K562 (cell line): ENCODE results near the gene RPEL1. TPM values are rescaled to one million over a fixed set of nuclear protein-coding genes. Genes with fewer than 3 reads are reported as not detected.

Source experiments
- ATAC-seq: fragments of 200-7000 bp; cut with Tn5 transposase; 3 replicates; pipeline ENCODE4 v1.9.1; 2020; ENCODE audit warnings: moderate library complexity
- BruUV-seq: library from RNA; stranded (reverse); fragments of 400-500 nt; replicated peaks from 2 replicates; lab custom pipeline; 2021; lab: Mats Ljungman, UMichigan
- CTCF ChIA-PET: fragments of 300-600 bp; formaldehyde crosslinking; extraction: SDS; loops from one replicate; lab custom pipeline; 2021; ENCODE audit warnings: low intra/inter-chr PET ratio; lab: Yijun Ruan, JAX
- POLR2A ChIA-PET: fragments of 300-600, 350-650 bp; sonication (Branson Sonifier 250); formaldehyde crosslinking; extraction: SDS; loops from one replicate; lab custom pipeline; 2021; ENCODE audit warnings: antibody characterized with exemption, inconsistent platforms; lab: Yijun Ruan, JAX
- DNase-seq, 4 experiments: peaks; one replicate each; pipeline versions ENCODE4 v3.0.0 to v3.0.0-alpha.2; 2011 to 2018; ENCODE audit warnings: low spot score in 3 of 4, mixed read lengths in 3 of 4; ENCODE audit errors: extremely low read depth in 1 of 4
- FAIRE-seq: peaks from 2 replicates; lab custom pipeline; 2011; peaks lifted over from hg19 to GRCh38; lab: Jason Lieb, UNC
- H2AFZ ChIP-seq: 2 replicates; pipeline ENCODE4 v1.6.0; 2011; ENCODE audit warnings: low read depth, low read length, control low read depth, inconsistent platforms
- H3K27ac ChIP-seq: fragments of 200-600 bp; 3 replicates; pipeline ENCODE4 v1.8.0; 2011; ENCODE audit warnings: low read depth, mild to moderate bottlenecking, control low read depth, inconsistent platforms, low read length, moderate library complexity, mixed read lengths; ENCODE audit errors: extremely low read depth
- H3K27me3 ChIP-seq, 2 experiments: fragments of 300-600 bp in 1 of 2; 2 replicates in 1 of 2; 3 replicates in 1 of 2; pipeline versions ENCODE4 v1.6.0 to v1.8.0; 2011; ENCODE audit warnings: inconsistent platforms in 2 of 2, low read length in 2 of 2, mild to moderate bottlenecking in 1 of 2, mixed read lengths in 1 of 2, moderate library complexity in 1 of 2; ENCODE audit not compliant: control insufficient read depth in 2 of 2, insufficient read depth in 2 of 2
- H3K36me3 ChIP-seq: fragments of 300-600 bp; 3 replicates; pipeline ENCODE4 v1.8.0; 2011; ENCODE audit warnings: mild to moderate bottlenecking, low read length, inconsistent platforms; ENCODE audit not compliant: control insufficient read depth, insufficient read depth
- H3K4me1 ChIP-seq, 2 experiments: fragments of 200-600 bp in 1 of 2; replicated peaks in 1 of 2; 2 replicates in 1 of 2; 3 replicates in 1 of 2; pipeline versions ENCODE4 v1.5.1 to v1.8.0; 2011; ENCODE audit warnings: inconsistent platforms in 2 of 2, low read length in 2 of 2, mild to moderate bottlenecking in 1 of 2, mixed read lengths in 1 of 2, moderate library complexity in 1 of 2; ENCODE audit not compliant: control insufficient read depth in 2 of 2, insufficient read depth in 2 of 2
- H3K4me2 ChIP-seq: 2 replicates; pipeline ENCODE4 v1.6.1; 2011; ENCODE audit warnings: low read length, control low read depth, inconsistent platforms, mixed read lengths; ENCODE audit not compliant: insufficient read depth
- H3K4me3 ChIP-seq: fragments of 200-600 bp; sonication (generic), shearing (Covaris generic); 2 replicates; pipeline ENCODE4 v1.5.1; 2016; ENCODE audit warnings: control low read depth, inconsistent platforms
- H3K79me2 ChIP-seq: fragments of 200-600 bp; 3 replicates; pipeline ENCODE4 v1.8.0; 2011; ENCODE audit warnings: low read length, inconsistent platforms; ENCODE audit not compliant: control insufficient read depth, insufficient read depth
- H3K9ac ChIP-seq, 2 experiments: 2 replicates each; pipeline versions ENCODE4 v1.6.0 to v1.6.1; 2011; ENCODE audit warnings: low read depth in 2 of 2, low read length in 2 of 2, control low read depth in 1 of 2, inconsistent platforms in 1 of 2, mild to moderate bottlenecking in 1 of 2, mixed read lengths in 1 of 2; ENCODE audit not compliant: insufficient read depth in 1 of 2
- H3K9me1 ChIP-seq: one replicate; pipeline ENCODE4 v1.6.0; 2011; ENCODE audit warnings: inconsistent platforms, mild to moderate bottlenecking, low read length, moderate library complexity; ENCODE audit not compliant: control insufficient read depth, insufficient read depth
- H3K9me3 ChIP-seq: replicated peaks from 2 replicates; pipeline ENCODE4 v1.5.1; 2011; ENCODE audit warnings: low read depth, low read length, inconsistent platforms; ENCODE audit not compliant: control insufficient read depth, insufficient read depth
- H4K20me1 ChIP-seq: replicated peaks from 2 replicates; pipeline ENCODE4 v1.6.1; 2011; ENCODE audit warnings: low read length, inconsistent platforms, mixed read lengths; ENCODE audit not compliant: control insufficient read depth, insufficient read depth
- ASH1L ChIP-seq: fragments of 450-650 bp; IDR thresholded peaks from 2 replicates; pipeline ENCODE4 v1.6.1; 2018; ENCODE audit warnings: borderline replicate concordance, mild to moderate bottlenecking, low read depth; ENCODE audit not compliant: partially characterized antibody
- CREM ChIP-seq: IDR thresholded peaks from 2 replicates; pipeline ENCODE4 v1.6.1; 2014; ENCODE audit warnings: antibody characterized with exemption, low read depth
- HCFC1 ChIP-seq: IDR thresholded peaks from 2 replicates; pipeline ENCODE4 v1.6.1; 2012; ENCODE audit warnings: low read depth, low read length, improper control_type of control experiment
- HNRNPLL ChIP-seq: fragments of 200-400 bp; formaldehyde crosslinking; IDR thresholded peaks from 2 replicates; pipeline ENCODE4 v1.6.1; 2017; ENCODE audit warnings: low read length, low read depth, mild to moderate bottlenecking; ENCODE audit not compliant: poor library complexity, severe bottlenecking
- MCM2 ChIP-seq: fragments of 450-650 bp; IDR thresholded peaks from 2 replicates; pipeline ENCODE4 v1.6.1; 2017; ENCODE audit warnings: low read depth, mild to moderate bottlenecking
- NCOA6 ChIP-seq: fragments of 450-650 bp; IDR thresholded peaks from 2 replicates; pipeline ENCODE4 v1.6.1; 2017; ENCODE audit warnings: mild to moderate bottlenecking
- TFE3 ChIP-seq: fragments of 450-650 bp; formaldehyde crosslinking; IDR thresholded peaks from 2 replicates; pipeline ENCODE4 v1.4.0; 2020; ENCODE audit warnings: mild to moderate bottlenecking, mixed read lengths
- ZFX ChIP-seq: sonication (generic); formaldehyde crosslinking; IDR thresholded peaks from 2 replicates; pipeline ENCODE4 v1.8.0; 2022; ENCODE audit warnings: mild to moderate bottlenecking, missing genetic modification reagents, moderate library complexity
- ZNF23 ChIP-seq: fragments of 250-450 bp; sonication (Bioruptor Pico); IDR thresholded peaks from 2 replicates; pipeline ENCODE4 v1.4.0; 2020; ENCODE audit warnings: mild to moderate bottlenecking
- WGBS: fragments of 100-300 bp; shearing (Covaris generic); methylation state at CpG from one replicate; pipeline ENCODE4 v1.1.6; 2016; ENCODE audit warnings: low coverage, mixed read lengths; ENCODE audit not compliant: insufficient coverage; ENCODE audit errors: missing lambda C conversion rate; 5-methylcytosine and 5-hydroxymethylcytosine counted together
- in situ Hi-C: fragments of 300-500 bp; cut with MboI; formaldehyde crosslinking; loops from 4 replicates; pipeline ENCODE4 v1.15.0; 2018; ENCODE audit warnings: inconsistent platforms, mixed read lengths
- intact Hi-C: fragments of 100-400 bp; cut with micrococcal nuclease; formaldehyde crosslinking; loops from 2 replicates; pipeline ENCODE4 v1.14.2; 2022
- polyA plus RNA-seq, 8 experiments: library from polyadenylated mRNA; depleted of rRNA in 4 of 8; stranded (reverse) in 5 of 8; unstranded in 3 of 8; fragments of >200 nt; fragmentation: Nextera tagmentation in 2 of 8; fragmentation: Illumina TruSeq in 1 of 8; extraction: Ambion mirVana in 2 of 8; extraction: Trizol in 1 of 8; gene quantifications; 2 replicates each; pipeline versions ENCODE4 v1.2.1 to v1.2.3, GENCODE V29; 2011 to 2014; ENCODE audit warnings: inconsistent platforms in 1 of 8, missing spikeins in 1 of 8
- total RNA-seq, 7 experiments: library from RNA; depleted of rRNA in 6 of 7; stranded (reverse); fragments of >200 nt in 6 of 7; fragmentation: Illumina TruSeq in 2 of 7; extraction: Trizol in 2 of 7; gene quantifications; 2 replicates each; pipeline versions ENCODE4 v1.2.1 to v1.2.3, GENCODE V29; 2011 to 2021; ENCODE audit warnings: low replicate concordance in 1 of 7
- TF ChIP-seq, protein P1 (sequence below), 2 experiments: fragments of 450-650 bp in 1 of 2; sonication (generic) in 1 of 2; formaldehyde crosslinking in 1 of 2; IDR thresholded peaks; 2 replicates each; pipeline versions ENCODE4 v1.7.1 to v1.9.0; 2016 to 2022; ENCODE audit warnings: inconsistent platforms in 1 of 2, mild to moderate bottlenecking in 1 of 2, missing genetic modification reagents in 1 of 2
- TF ChIP-seq, protein P2 (sequence below): conservative IDR thresholded peaks from 2 replicates; pipeline ENCODE4 v1.6.1; 2011; ENCODE audit warnings: low read depth, mild to moderate bottlenecking, low read length; ENCODE audit not compliant: control insufficient read depth

The RPEL1 gene
- total and polyA plus RNA-seq, 9 of the 15 experiments (the other 6 are each of a cell fraction or from before 2014, with no cell fraction given) = 0.04 to 0.15 (median 0.07) TPM; not detected in 4

- POLR2A ChIA-PET = interaction anchor here (0.8 to 1.0 kb wide), 2 partner anchors 9 to 13 kb away, joined by 4 read pairs; no protein-coding TSS in a partner anchor
- CTCF ChIA-PET = no interaction called here
- H3K36me3 ChIP-seq = no peaks in the 10 kb centered on the region
- peaks cover 0 to under 1% of the 10 kb centered on the region in 2 experiments; a peak in 2 of 5 replicates for H3K4me1 ChIP-seq
- no peak for ATAC-seq
- intact Hi-C loops (no loop called here), in situ Hi-C loops (no loop called here)
- H3K4me3 ChIP-seq = no peak overlapping the region
- no peaks in the 10 kb centered on the region for H4K20me1 ChIP-seq
- H3K9ac ChIP-seq = no peak overlapping the region
- no peaks in the 10 kb centered on the region for H3K9me3 ChIP-seq
- H3K4me2 ChIP-seq = no peak overlapping the region
- H3K79me2 ChIP-seq = no peaks in the 10 kb centered on the region
- no peak for DNase-seq
- no peaks in the 10 kb centered on the region for H3K27me3 ChIP-seq
- no peaks in the 10 kb centered on the region for H3K9me1 ChIP-seq
- no TSS peak for BruUV-seq
- FAIRE-seq = no peak
- WGBS = 75% methylated on average over 3 of the region's 3 CpGs
- H3K27ac ChIP-seq = no peak overlapping the region
- H2AFZ ChIP-seq = no peak overlapping the region
- TF ChIP-seq, protein P1, sequence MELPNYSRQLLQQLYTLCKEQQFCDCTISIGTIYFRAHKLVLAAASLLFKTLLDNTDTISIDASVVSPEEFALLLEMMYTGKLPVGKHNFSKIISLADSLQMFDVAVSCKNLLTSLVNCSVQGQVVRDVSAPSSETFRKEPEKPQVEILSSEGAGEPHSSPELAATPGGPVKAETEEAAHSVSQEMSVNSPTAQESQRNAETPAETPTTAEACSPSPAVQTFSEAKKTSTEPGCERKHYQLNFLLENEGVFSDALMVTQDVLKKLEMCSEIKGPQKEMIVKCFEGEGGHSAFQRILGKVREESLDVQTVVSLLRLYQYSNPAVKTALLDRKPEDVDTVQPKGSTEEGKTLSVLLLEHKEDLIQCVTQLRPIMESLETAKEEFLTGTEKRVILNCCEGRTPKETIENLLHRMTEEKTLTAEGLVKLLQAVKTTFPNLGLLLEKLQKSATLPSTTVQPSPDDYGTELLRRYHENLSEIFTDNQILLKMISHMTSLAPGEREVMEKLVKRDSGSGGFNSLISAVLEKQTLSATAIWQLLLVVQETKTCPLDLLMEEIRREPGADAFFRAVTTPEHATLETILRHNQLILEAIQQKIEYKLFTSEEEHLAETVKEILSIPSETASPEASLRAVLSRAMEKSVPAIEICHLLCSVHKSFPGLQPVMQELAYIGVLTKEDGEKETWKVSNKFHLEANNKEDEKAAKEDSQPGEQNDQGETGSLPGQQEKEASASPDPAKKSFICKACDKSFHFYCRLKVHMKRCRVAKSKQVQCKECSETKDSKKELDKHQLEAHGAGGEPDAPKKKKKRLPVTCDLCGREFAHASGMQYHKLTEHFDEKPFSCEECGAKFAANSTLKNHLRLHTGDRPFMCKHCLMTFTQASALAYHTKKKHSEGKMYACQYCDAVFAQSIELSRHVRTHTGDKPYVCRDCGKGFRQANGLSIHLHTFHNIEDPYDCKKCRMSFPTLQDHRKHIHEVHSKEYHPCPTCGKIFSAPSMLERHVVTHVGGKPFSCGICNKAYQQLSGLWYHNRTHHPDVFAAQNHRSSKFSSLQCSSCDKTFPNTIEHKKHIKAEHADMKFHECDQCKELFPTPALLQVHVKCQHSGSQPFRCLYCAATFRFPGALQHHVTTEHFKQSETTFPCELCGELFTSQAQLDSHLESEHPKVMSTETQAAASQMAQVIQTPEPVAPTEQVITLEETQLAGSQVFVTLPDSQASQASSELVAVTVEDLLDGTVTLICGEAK (IDR thresholded peaks at IDR 0.05) = no peak
- TF ChIP-seq, protein P1 (CRISPR knock-in tag; IDR thresholded peaks at IDR 0.05) = no peak
- no peak for TF ChIP-seq CREM
- TF ChIP-seq MCM2 = no peak
- no peak for TF ChIP-seq NCOA6
- TF ChIP-seq ZFX (CRISPR knock-in tag) = no peak
- no peak for TF ChIP-seq HCFC1
- TF ChIP-seq HNRNPLL = no peak
- TF ChIP-seq ASH1L = no peak
- TF ChIP-seq, protein P2, sequence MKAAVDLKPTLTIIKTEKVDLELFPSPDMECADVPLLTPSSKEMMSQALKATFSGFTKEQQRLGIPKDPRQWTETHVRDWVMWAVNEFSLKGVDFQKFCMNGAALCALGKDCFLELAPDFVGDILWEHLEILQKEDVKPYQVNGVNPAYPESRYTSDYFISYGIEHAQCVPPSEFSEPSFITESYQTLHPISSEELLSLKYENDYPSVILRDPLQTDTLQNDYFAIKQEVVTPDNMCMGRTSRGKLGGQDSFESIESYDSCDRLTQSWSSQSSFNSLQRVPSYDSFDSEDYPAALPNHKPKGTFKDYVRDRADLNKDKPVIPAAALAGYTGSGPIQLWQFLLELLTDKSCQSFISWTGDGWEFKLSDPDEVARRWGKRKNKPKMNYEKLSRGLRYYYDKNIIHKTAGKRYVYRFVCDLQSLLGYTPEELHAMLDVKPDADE = no peak
- no peak for TF ChIP-seq ZNF23 (CRISPR knock-in tag)
- no peak for TF ChIP-seq TFE3 (CRISPR knock-in tag)
Measured at GRCh38 chr10:103203466-103203865, 42.2 kb upstream of the RPEL1 start.
